GM21381 (cell line): ENCODE data around the gene ARRDC1.
"Not testable (repeated sequence)": the region's sequence is repeated elsewhere in the genome, so short reads cannot be mapped to it uniquely, and the experiment has no call there.

Experiments
- ATAC-seq: cut with Tn5 transposase; IDR thresholded peaks from one replicate; pipeline ENCODE4 v1.9.1; 2021; ENCODE audit warnings: mild to moderate bottlenecking, moderate library complexity; ENCODE audit not compliant: unreplicated experiment

ARRDC1 gene

GRCh38 chr9:137583957-137584356 is 21.5 kb upstream of the ARRDC1 start:
- ATAC-seq = no peak

GRCh38 chr9:137586854-137587253 is 18.6 kb upstream of the ARRDC1 start:
- ATAC-seq = no peak

- ATAC-seq = no peak
Measured at GRCh38 chr9:137588311-137588710, 17.2 kb upstream of the ARRDC1 start.

GRCh38 chr9:137588891-137589290 is 16.6 kb upstream of the ARRDC1 start:
- ATAC-seq = no peak

GRCh38 chr9:137589441-137590122 is 15.9 kb upstream of the ARRDC1 start:
- ATAC-seq = peak; percentile 27

GRCh38 chr9:137590123-137590468 is 15.4 kb upstream of the ARRDC1 start:
- no peak for ATAC-seq

GRCh38 chr9:137590469-137591383 is 14.8 kb upstream of the ARRDC1 start, which contains the start of gene ZMYND19:
Gene ZMYND19, minus strand, starts transcription at chr9:137590512. Its CDS starts 249 bp downstream, at chr9:137590263.
- ATAC-seq = peak; percentile 83

- ATAC-seq = no peak
Measured at GRCh38 chr9:137592767-137593166, 12.7 kb upstream of the ARRDC1 start.

GRCh38 chr9:137593176-137593575 is 12.3 kb upstream of the ARRDC1 start:
- ATAC-seq = no peak

- not testable (repeated sequence) for ATAC-seq
Measured at GRCh38 chr9:137596577-137596976, 8.9 kb upstream of the ARRDC1 start.

GRCh38 chr9:137598943-137599342 is 6.5 kb upstream of the ARRDC1 start:
- no peak for ATAC-seq

- ATAC-seq = no peak
Measured at GRCh38 chr9:137602661-137603060, 2.8 kb upstream of the ARRDC1 start.

GRCh38 chr9:137603879-137604278 is 1.6 kb upstream of the ARRDC1 start:
- no peak for ATAC-seq

- no peak for ATAC-seq
Measured at GRCh38 chr9:137604345-137605086, 970 bp upstream of the ARRDC1 start.

GRCh38 chr9:137606005-137606621 is 627 bp downstream of the ARRDC1 start:
- peak; percentile 9 for ATAC-seq

- ATAC-seq = no peak
Measured at GRCh38 chr9:137606734-137607138, 1.2 kb downstream of the ARRDC1 start.

- no peak for ATAC-seq
Measured at GRCh38 chr9:137607141-137607857, 1.8 kb downstream of the ARRDC1 start.

- no peak for ATAC-seq
Measured at GRCh38 chr9:137610944-137611343, 5.5 kb downstream of the ARRDC1 start.

GRCh38 chr9:137611623-137612609 is 6.4 kb downstream of the ARRDC1 start:
- no peak for ATAC-seq
